Measurements from ENCODE around the gene RAMAC.
"Not testable (repeated sequence)": the region's sequence is repeated elsewhere in the genome, so short reads cannot be mapped to it uniquely, and the experiment has no call there.

RAMAC gene

GRCh38 chr15:83014205-83014653, 28.2 kb downstream of the RAMAC start:
- DNase-seq (ENCODE audit: low spot score): no peak

GRCh38 chr15:83015361-83015760, 29.4 kb downstream of the RAMAC start:
- no peak for DNase-seq (ENCODE audit: low spot score)

- no peak for DNase-seq (ENCODE audit: low spot score)
These were observed 30.9 kb downstream of the RAMAC start for GRCh38 chr15:83016906-83017305.

GRCh38 chr15:83018436-83018835, 32.4 kb downstream of the RAMAC start:
- no peak for DNase-seq (ENCODE audit: low spot score)

GRCh38 chr15:83030021-83030420, 44.0 kb downstream of the RAMAC start:
- no peak for DNase-seq (ENCODE audit: low spot score)

GRCh38 chr15:83031234-83031633, 45.2 kb downstream of the RAMAC start:
- not testable (repeated sequence) for DNase-seq (ENCODE audit: low spot score)

GRCh38 chr15:83036253-83036652, 50.2 kb downstream of the RAMAC start:
- DNase-seq (ENCODE audit: low spot score): no peak

- no peak for DNase-seq (ENCODE audit: low spot score)
These were observed 53.2 kb downstream of the RAMAC start for GRCh38 chr15:83039206-83039605.

All from germinal center (tissue), 1 donor.